H1 (cell line): ENCODE measurements around the gene TSPOAP1. TPM values are rescaled to one million over a fixed set of nuclear protein-coding genes. Genes with fewer than 3 reads are reported as not detected.

Experiments
- CTCF ChIA-PET: fragments of 300-600 bp; sonication (Branson Sonifier 250); formaldehyde crosslinking; loops from one replicate; lab custom pipeline; 2021; ENCODE audit not compliant: partially characterized antibody; lab: Charles Lee
- POLR2A ChIA-PET: fragments of 300-600 bp; sonication (Branson Sonifier 250); formaldehyde crosslinking; loops from one replicate; lab custom pipeline; 2021; ENCODE audit warnings: inconsistent platforms; ENCODE audit not compliant: partially characterized antibody; lab: Charles Lee
- DNase-seq, 2 experiments: peaks; one replicate each; pipeline versions ENCODE4 v3.0.0 to v3.0.0-alpha.2; 2010 to 2022; ENCODE audit warnings: low spot score in 2 of 2, low read depth in 1 of 2, mixed read lengths in 1 of 2
- FAIRE-seq: peaks from 2 replicates; lab custom pipeline; 2011; peaks lifted over from hg19 to GRCh38; lab: Jason Lieb, UNC
- H2AFZ ChIP-seq: 2 replicates; pipeline ENCODE4 v1.8.1; 2012; ENCODE audit warnings: low read length, inconsistent platforms
- H2AK5ac ChIP-seq: 2 replicates; pipeline ENCODE4 v1.6.1; 2013; ENCODE audit warnings: low read depth, low read length
- H2BK120ac ChIP-seq: replicated peaks from 2 replicates; pipeline ENCODE3; 2013; ENCODE audit warnings: low read depth, low read length, inconsistent platforms
- H2BK12ac ChIP-seq: 2 replicates; pipeline ENCODE4 v1.6.1; 2013; ENCODE audit warnings: low read depth, low read length
- H2BK15ac ChIP-seq: 2 replicates; pipeline ENCODE4 v1.6.1; 2013; ENCODE audit warnings: low read length
- H2BK20ac ChIP-seq: 2 replicates; pipeline ENCODE4 v1.6.1; 2013; ENCODE audit warnings: low read length
- H2BK5ac ChIP-seq: 2 replicates; pipeline ENCODE4 v1.6.1; 2013; ENCODE audit warnings: low read depth, low read length
- H3K14ac ChIP-seq: 2 replicates; pipeline ENCODE4 v1.6.1; 2013; ENCODE audit warnings: inconsistent platforms; ENCODE audit not compliant: insufficient read length
- H3K18ac ChIP-seq: 2 replicates; pipeline ENCODE4 v1.6.1; 2013; ENCODE audit warnings: low read length; ENCODE audit errors: extremely low read depth
- H3K23ac ChIP-seq: 2 replicates; pipeline ENCODE4 v1.6.1; 2013; ENCODE audit warnings: inconsistent platforms; ENCODE audit not compliant: insufficient read length
- H3K23me2 ChIP-seq: 2 replicates; pipeline ENCODE4 v1.6.1; 2013; ENCODE audit warnings: low read depth, low read length
- H3K27ac ChIP-seq: 2 replicates; pipeline ENCODE4 v1.6.1; 2011; ENCODE audit warnings: low read depth, low read length, inconsistent platforms
- H3K27me3 ChIP-seq, 4 experiments: replicated peaks in 1 of 4; 1 replicate in 1 of 4; 2 replicates in 3 of 4; pipeline versions ENCODE4 v1.6.1 to v1.8.1; 2011 to 2013; ENCODE audit warnings: low read length in 3 of 4, mild to moderate bottlenecking in 3 of 4, inconsistent platforms in 2 of 4, mixed read lengths in 2 of 4, moderate library complexity in 1 of 4; ENCODE audit not compliant: control insufficient read depth in 3 of 4, insufficient read depth in 3 of 4; ENCODE audit errors: extremely low read depth in 1 of 4
- H3K36me3 ChIP-seq, 4 experiments: 2 replicates each; pipeline versions ENCODE4 v1.6.1 to v1.8.1; 2011 to 2013; ENCODE audit warnings: mild to moderate bottlenecking in 4 of 4, low read length in 3 of 4, moderate library complexity in 2 of 4, control low read depth in 1 of 4, inconsistent platforms in 1 of 4; ENCODE audit not compliant: insufficient read depth in 4 of 4, control insufficient read depth in 2 of 4
- H3K4ac ChIP-seq: replicated peaks from 2 replicates; pipeline ENCODE3; 2013; ENCODE audit warnings: low read length, low read depth, mixed read lengths, inconsistent platforms; ENCODE audit not compliant: insufficient read length
- H3K4me1 ChIP-seq, 4 experiments: replicated peaks in 1 of 4; 1 replicate in 1 of 4; 2 replicates in 3 of 4; pipeline versions ENCODE4 v1.6.1 to v1.8.1; 2011 to 2013; ENCODE audit warnings: low read length in 3 of 4, inconsistent platforms in 2 of 4, mixed read lengths in 1 of 4; ENCODE audit not compliant: insufficient read depth in 4 of 4, control insufficient read depth in 3 of 4
- H3K4me2 ChIP-seq, 2 experiments: 2 replicates each; pipeline versions ENCODE4 v1.6.1 to v1.8.1; 2011 to 2013; ENCODE audit warnings: low read depth in 2 of 2, low read length in 2 of 2, control low read depth in 1 of 2, inconsistent platforms in 1 of 2, mild to moderate bottlenecking in 1 of 2; ENCODE audit not compliant: insufficient read depth in 1 of 2
- H3K4me3 ChIP-seq, 4 experiments: fragments of 200-600, 300-600 bp in 1 of 4; sonication (generic), shearing (Covaris generic), sonication (Bioruptor Twin) in 1 of 4; 2 replicates each; pipeline versions ENCODE4 v1.5.1 to v1.8.1; 2011 to 2016; ENCODE audit warnings: low read length in 4 of 4, low read depth in 3 of 4, control low read depth in 2 of 4, inconsistent platforms in 2 of 4, mild to moderate bottlenecking in 2 of 4, mixed read lengths in 1 of 4, moderate library complexity in 1 of 4; ENCODE audit not compliant: insufficient read depth in 2 of 4; ENCODE audit errors: extremely low read depth in 1 of 4
- H3K56ac ChIP-seq: replicated peaks from 2 replicates; pipeline ENCODE3; 2013; ENCODE audit warnings: low read depth, mild to moderate bottlenecking, mixed read lengths, low read length, inconsistent platforms; ENCODE audit not compliant: insufficient read length
- H3K79me1 ChIP-seq: 2 replicates; pipeline ENCODE4 v1.6.1; 2013; ENCODE audit warnings: low read depth, low read length, control low read depth
- H3K79me2 ChIP-seq, 2 experiments: 2 replicates each; pipeline versions ENCODE4 v1.6.1 to v1.8.1; 2012 to 2013; ENCODE audit warnings: low read length in 2 of 2, mild to moderate bottlenecking in 2 of 2, inconsistent platforms in 1 of 2; ENCODE audit not compliant: insufficient read depth in 2 of 2, control insufficient read depth in 1 of 2
- H3K9ac ChIP-seq, 4 experiments: replicated peaks in 1 of 4; 1 replicate in 1 of 4; 2 replicates in 3 of 4; pipeline versions ENCODE4 v1.6.1 to v1.8.1; 2011 to 2013; ENCODE audit warnings: low read depth in 3 of 4, low read length in 3 of 4, control low read depth in 2 of 4, mild to moderate bottlenecking in 2 of 4, moderate library complexity in 2 of 4, inconsistent platforms in 1 of 4; ENCODE audit errors: extremely low read depth in 1 of 4
- H3K9me3 ChIP-seq, 2 experiments: 2 replicates each; pipeline versions ENCODE4 v1.6.1 to v1.8.1; 2012 to 2013; ENCODE audit warnings: mild to moderate bottlenecking in 2 of 2, moderate library complexity in 2 of 2, control low read depth in 1 of 2, inconsistent platforms in 1 of 2, low read depth in 1 of 2, low read length in 1 of 2, mixed read lengths in 1 of 2; ENCODE audit not compliant: insufficient read depth in 2 of 2
- H4K20me1 ChIP-seq, 2 experiments: replicated peaks in 1 of 2; 2 replicates each; pipeline versions ENCODE3 to v1.8.1; 2011 to 2013; ENCODE audit warnings: inconsistent platforms in 2 of 2, low read length in 2 of 2, mild to moderate bottlenecking in 1 of 2; ENCODE audit not compliant: insufficient read depth in 2 of 2, control insufficient read depth in 1 of 2
- H4K5ac ChIP-seq: 2 replicates; pipeline ENCODE4 v1.6.1; 2013; ENCODE audit warnings: low read length, low read depth, mixed read lengths, inconsistent platforms; ENCODE audit not compliant: insufficient read length
- H4K8ac ChIP-seq: 2 replicates; pipeline ENCODE4 v1.8.0; 2013; ENCODE audit warnings: mild to moderate bottlenecking, moderate library complexity, low read length, inconsistent platforms; ENCODE audit not compliant: insufficient read depth; ENCODE audit errors: extremely low read depth
- H4K91ac ChIP-seq: replicated peaks from 2 replicates; pipeline ENCODE3; 2013; ENCODE audit warnings: low read length, mixed read lengths, inconsistent platforms; ENCODE audit not compliant: insufficient read length
- ASH2L ChIP-seq: fragments of 200-600, 300-600 bp; sonication (generic); IDR thresholded peaks from one replicate; pipeline ENCODE4 v1.7.1; 2017; ENCODE audit warnings: low read length
- CBX8 ChIP-seq: fragments of 300-800, 300-1000 bp; sonication (generic); IDR thresholded peaks from 2 replicates; pipeline ENCODE4 v1.7.1; 2016; ENCODE audit warnings: low read depth, low read length, borderline replicate concordance
- CEBPB ChIP-seq: IDR thresholded peaks from 2 replicates; pipeline ENCODE4 v1.6.1; 2012; ENCODE audit warnings: low read depth, low read length
- EGR1 ChIP-seq: IDR thresholded peaks from 2 replicates; pipeline ENCODE4 v1.6.1; 2011; ENCODE audit warnings: low read depth, low read length, borderline replicate concordance
- POLR2AphosphoS5 ChIP-seq: IDR thresholded peaks from 2 replicates; pipeline ENCODE4 v1.6.1; 2011; ENCODE audit warnings: low read depth, low read length
- POU5F1 ChIP-seq: IDR thresholded peaks from 2 replicates; pipeline ENCODE4 v1.6.1; 2011; ENCODE audit warnings: low read depth, mild to moderate bottlenecking, low read length, moderate library complexity
- SAP30 ChIP-seq: fragments of 300-600 bp; sonication (generic); IDR thresholded peaks from 2 replicates; pipeline ENCODE4 v1.7.1; 2012; ENCODE audit warnings: low read length, moderate library complexity, mild to moderate bottlenecking, inconsistent platforms; ENCODE audit not compliant: insufficient read depth, insufficient replicate concordance
- SIN3A ChIP-seq, 2 experiments: IDR thresholded peaks in 1 of 2; conservative IDR thresholded peaks in 1 of 2; 2 replicates each; pipeline ENCODE4 v1.6.1; 2011 to 2012; ENCODE audit warnings: low read length in 2 of 2, improper control_type of control experiment in 1 of 2, low read depth in 1 of 2, mild to moderate bottlenecking in 1 of 2
- SP1 ChIP-seq: IDR thresholded peaks from 2 replicates; pipeline ENCODE4 v1.6.1; 2011; ENCODE audit warnings: low read depth, low read length
- WGBS, 2 experiments: shearing (Covaris generic) in 1 of 2; methylation state at CpG; one replicate each; pipeline versions ENCODE4 v1.1.6 to v1.1.7; 2013 to 2015; ENCODE audit warnings: low lambda C conversion rate in 2 of 2, mixed read lengths in 2 of 2, inconsistent platforms in 1 of 2, low coverage in 1 of 2, missing lambda C conversion rate in 1 of 2; ENCODE audit not compliant: insufficient replicate concordance in 2 of 2, insufficient coverage in 1 of 2, insufficient read length in 1 of 2; ENCODE audit errors: extremely low coverage in 1 of 2, missing lambda C conversion rate in 1 of 2; 5-methylcytosine and 5-hydroxymethylcytosine counted together
- polyA plus RNA-seq, 7 experiments: library from polyadenylated mRNA; depleted of rRNA in 3 of 7; stranded (reverse) in 5 of 7; unstranded in 2 of 7; fragments of >200 nt in 5 of 7; fragments of 200-250 nt in 2 of 7; gene quantifications; 1 replicate in 5 of 7; 2 replicates in 1 of 7; 4 replicates in 1 of 7; pipeline versions ENCODE4 v1.2.1 to v1.2.3, GENCODE V29; 2011 to 2013; ENCODE audit warnings: missing spikeins in 2 of 7, mixed read lengths in 2 of 7
- total RNA-seq: library from RNA; stranded (reverse); fragmentation: NEBNext Ultra II Directional; extraction: Animal tissue kit (Norgen Biotek cat#: 25700); gene quantifications from 2 replicates; pipeline ENCODE4 v1.2.1, GENCODE V29; 2021

Gene TSPOAP1
- total and polyA plus RNA-seq, 2 of the 8 experiments (the other 6 are each of a cell fraction or from before 2014, with no cell fraction given) = 7.6 to 9.2 TPM

GRCh38 chr17:58357312-58358297 lies 29.0 kb upstream of the TSPOAP1 start:
- Histone ChIP-seq H3K4me3 (no peak overlapping the region), H4K91ac (peak overlapping the region; percentile 30), H2BK12ac (no peak overlapping the region), H2BK15ac (0 out of 2 replicates have a peak overlapping the region, but pooled peaks have one; percentile 5), H3K18ac (no peak overlapping the region), H2AFZ (no peak overlapping the region), H3K4me2 (no peak overlapping the region), H3K79me1 (no peaks in the 10 kb centered on the region), H3K14ac (no peak overlapping the region), H2BK120ac (no peak overlapping the region), H3K9ac (no peak overlapping the region), H3K36me3 (no peaks in the 10 kb centered on the region), H3K56ac (no peak overlapping the region), H3K27ac (no peak overlapping the region), H4K5ac (no peak overlapping the region), H3K4me1 (no peaks in the 10 kb centered on the region), H3K4ac (no peak overlapping the region), H3K27me3 (no peaks in the 10 kb centered on the region), H2BK5ac (no peak overlapping the region), H3K23me2 (peaks cover 3% of the 10 kb centered on the region; the same call in 1 of the 2 replicates), H4K8ac (no peak overlapping the region), H3K79me2 (no peaks in the 10 kb centered on the region), H3K23ac (no peak overlapping the region), H2BK20ac (no peak overlapping the region), H4K20me1 (no peaks in the 10 kb centered on the region), H3K9me3 (no peaks in the 10 kb centered on the region), H2AK5ac (no peak overlapping the region)
- no peak for FAIRE-seq
- DNase-seq = no peak
- POLR2A ChIA-PET = interaction anchor here (0.7 to 1.2 kb wide), 2 partner anchors 19 kb away, joined by 3 to 4 read pairs; no protein-coding TSS in a partner anchor
- TF ChIP-seq CBX8 (no peak), POLR2AphosphoS5 (no peak), SAP30 (no peak), SIN3A (conservative IDR thresholded peaks at IDR 0.05 in 1 of 2, IDR thresholded peaks at IDR 0.05 in 1 of 2; ENCODE audit: low read depth in 1 of 2, low read length in 2 of 2) (no peak), ASH2L (no peak), CEBPB (no peak), POU5F1 (no peak), EGR1 (no peak), SP1 (no peak)
- CTCF ChIA-PET = interaction anchor here (0.6 to 2.2 kb wide), 6 partner anchors 20 to 82 kb away, joined by 3 to 5 read pairs (median 4); no protein-coding TSS in a partner anchor
- WGBS, 2 experiments = 92% methylated on average over 22 of the region's 22 CpGs; no CpG with 5 or more reads in 1 of the 2 experiments
